Mucosa of rectum (tissue), 2 donors: ENCODE data around the gene SNX27.
"Not testable (repeated sequence)": the region's sequence is repeated elsewhere in the genome, so short reads cannot be mapped to it uniquely, and the experiment has no call there.

Source experiments
- H3K27ac ChIP-seq, 2 donors: one replicate each; pipeline ENCODE4 v1.7.0; 2013; ENCODE audit warnings: inconsistent platforms in 2 of 2, low read depth in 2 of 2, low read length in 2 of 2
- H3K27me3 ChIP-seq, 2 donors: one replicate each; pipeline ENCODE4 v1.7.0; 2013; ENCODE audit warnings: low read length in 2 of 2; ENCODE audit not compliant: control insufficient read depth in 2 of 2, insufficient read depth in 2 of 2
- H3K36me3 ChIP-seq, 2 donors: one replicate each; pipeline ENCODE4 v1.7.0; 2013; ENCODE audit warnings: low read length in 2 of 2; ENCODE audit not compliant: control insufficient read depth in 2 of 2, insufficient read depth in 2 of 2
- H3K4me1 ChIP-seq, 2 donors: one replicate each; pipeline ENCODE4 v1.7.0; 2013; ENCODE audit warnings: low read length in 2 of 2, mild to moderate bottlenecking in 1 of 2; ENCODE audit not compliant: control insufficient read depth in 2 of 2, insufficient read depth in 2 of 2
- H3K4me3 ChIP-seq, 2 donors: one replicate each; pipeline ENCODE4 v1.7.0; 2013; ENCODE audit warnings: low read length in 2 of 2
- H3K9ac ChIP-seq, 2 donors: one replicate each; pipeline ENCODE4 v1.7.0; 2013; ENCODE audit warnings: low read length in 2 of 2, low read depth in 1 of 2, mild to moderate bottlenecking in 1 of 2
- H3K9me3 ChIP-seq, 2 donors: one replicate each; pipeline ENCODE4 v1.7.0; 2013; ENCODE audit warnings: low read length in 2 of 2; ENCODE audit not compliant: control insufficient read depth in 2 of 2
- donor health status: healthy.
- donor health status: Normal muscosa, but diverticular disease.

SNX27 gene

DNA sequence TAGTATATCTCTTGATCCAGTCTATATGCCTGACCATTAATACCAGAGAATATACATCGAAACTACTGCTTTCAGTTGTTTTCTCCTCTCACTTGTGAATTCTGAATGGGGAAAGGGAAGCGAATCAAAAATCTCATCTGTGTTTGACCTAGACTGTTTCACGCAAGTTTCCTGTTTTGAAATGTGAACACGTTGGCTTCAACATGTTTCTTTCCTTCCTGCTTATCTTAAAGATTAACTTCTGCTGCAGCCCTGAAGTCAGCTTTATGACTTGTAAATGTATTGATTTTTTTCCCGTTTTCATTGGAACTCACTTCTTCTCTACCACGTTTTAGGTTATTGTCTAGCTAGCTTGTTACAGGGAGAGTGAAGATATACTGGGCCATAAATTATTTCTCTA, 49.9 kb downstream of the SNX27 start:
- Histone ChIP-seq H3K27me3 (no peaks in the 10 kb centered on the region), H3K27ac (no peak overlapping the region), H3K4me1 (no peaks in the 10 kb centered on the region), H3K9me3 (no peaks in the 10 kb centered on the region), H3K9ac (no peak overlapping the region), H3K36me3 (peaks cover 12% of the 10 kb centered on the region in 2 donors), H3K4me3 (no peak overlapping the region)

- Histone ChIP-seq H3K4me1 (no peaks in the 10 kb centered on the region), H3K9me3 (no peaks in the 10 kb centered on the region), H3K9ac (no peak overlapping the region), H3K36me3 (peaks cover 5 to 9% of the 10 kb centered on the region in 2 donors), H3K4me3 (no peak overlapping the region), H3K27ac (no peak overlapping the region), H3K27me3 (no peaks in the 10 kb centered on the region)
These were observed 56.2 kb downstream of the SNX27 start for GRCh38 chr1:151668090-151668489.

- H3K9ac ChIP-seq, H3K27ac ChIP-seq, H3K9me3 ChIP-seq, H3K36me3 ChIP-seq, H3K4me3 ChIP-seq, H3K27me3 ChIP-seq, H3K4me1 ChIP-seq: not testable (repeated sequence)
These were observed 58.3 kb downstream of the SNX27 start for GRCh38 chr1:151670036-151670675.

- H3K4me1 ChIP-seq, result no peaks in the 10 kb centered on the region
- no peaks in the 10 kb centered on the region for H3K27me3 ChIP-seq
- H3K36me3 ChIP-seq, result peaks cover 4% of the 10 kb centered on the region in 2 donors
- H3K27ac ChIP-seq, result no peak overlapping the region
- H3K9me3 ChIP-seq, result no peaks in the 10 kb centered on the region
- no peak overlapping the region for H3K4me3 ChIP-seq
- no peak overlapping the region for H3K9ac ChIP-seq
These were observed 61.6 kb downstream of the SNX27 start for GRCh38 chr1:151673407-151673806.

GRCh38 chr1:151680391-151680790, 68.5 kb downstream of the SNX27 start:
- Histone ChIP-seq H3K9ac (no peak overlapping the region), H3K36me3 (peaks cover 2 to 5% of the 10 kb centered on the region in 2 donors)

DNA sequence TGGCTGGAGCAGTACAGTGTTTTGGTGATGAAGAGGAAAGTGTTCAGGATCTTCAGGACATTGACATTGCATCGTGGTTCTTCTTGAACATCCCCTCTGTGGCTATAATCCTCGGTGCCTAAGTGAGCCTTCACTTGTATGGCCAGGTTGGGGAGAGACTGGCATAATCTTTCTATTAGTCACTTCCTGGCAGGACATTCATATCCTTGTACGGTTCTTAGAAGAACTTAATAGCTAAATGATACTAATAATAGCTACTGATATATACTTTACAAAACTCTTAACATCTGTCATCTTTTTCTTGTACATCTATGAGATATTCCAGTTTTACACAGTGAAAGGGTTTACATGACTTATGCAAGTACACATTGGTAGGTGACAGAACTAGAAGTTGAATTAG, 69.0 kb downstream of the SNX27 start:
- Histone ChIP-seq H3K9ac (no peak overlapping the region), H3K27me3 (no peaks in the 10 kb centered on the region), H3K27ac (no peak overlapping the region), H3K4me3 (no peak overlapping the region), H3K36me3 (peaks cover 4 to 5% of the 10 kb centered on the region in 2 donors), H3K4me1 (no peaks in the 10 kb centered on the region), H3K9me3 (no peaks in the 10 kb centered on the region)

More at GRCh38 chr1:151680391-151680790, 68.5 kb downstream of the SNX27 start:
- no peaks in the 10 kb centered on the region for H3K9me3 ChIP-seq
- no peak overlapping the region for H3K27ac ChIP-seq
- no peaks in the 10 kb centered on the region for H3K27me3 ChIP-seq
- H3K4me1 ChIP-seq, result no peaks in the 10 kb centered on the region
- H3K4me3 ChIP-seq, result no peak overlapping the region

- no peak overlapping the region for H3K27ac ChIP-seq
These were observed 70.1 kb downstream of the SNX27 start for GRCh38 chr1:151681923-151682322.

DNA sequence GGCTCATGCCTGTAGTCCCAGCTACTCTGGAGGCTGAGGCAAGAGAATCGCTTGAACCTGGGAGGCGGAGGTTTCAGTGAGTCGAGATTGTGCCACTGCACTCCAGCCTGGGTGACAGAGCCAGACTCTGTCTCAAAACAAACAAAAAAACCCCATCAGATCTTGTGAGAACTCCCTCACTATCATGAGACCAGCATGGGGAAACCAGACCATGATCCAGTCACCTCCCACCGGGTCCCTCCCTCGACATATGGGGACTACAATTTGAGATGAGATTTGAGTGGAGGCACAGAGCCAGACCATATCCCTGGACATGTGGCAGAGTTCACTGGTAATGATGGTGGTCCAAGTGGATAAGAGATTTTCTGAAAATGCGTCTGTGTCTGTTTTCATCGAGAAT, 71.1 kb downstream of the SNX27 start:
- not testable (repeated sequence) for H3K9ac ChIP-seq, H3K4me3 ChIP-seq, H3K4me1 ChIP-seq, H3K27ac ChIP-seq, H3K9me3 ChIP-seq, H3K27me3 ChIP-seq
- H3K36me3 ChIP-seq, result peaks cover 5 to 12% of the 10 kb centered on the region in 2 donors

More at GRCh38 chr1:151681923-151682322, 70.1 kb downstream of the SNX27 start:
- peaks cover 5 to 12% of the 10 kb centered on the region in 2 donors for H3K36me3 ChIP-seq
- no peaks in the 10 kb centered on the region for H3K9me3 ChIP-seq
- no peak overlapping the region for H3K9ac ChIP-seq
- H3K27me3 ChIP-seq, result no peaks in the 10 kb centered on the region
- H3K4me1 ChIP-seq, result no peaks in the 10 kb centered on the region
- H3K4me3 ChIP-seq, result no peak overlapping the region

DNA sequence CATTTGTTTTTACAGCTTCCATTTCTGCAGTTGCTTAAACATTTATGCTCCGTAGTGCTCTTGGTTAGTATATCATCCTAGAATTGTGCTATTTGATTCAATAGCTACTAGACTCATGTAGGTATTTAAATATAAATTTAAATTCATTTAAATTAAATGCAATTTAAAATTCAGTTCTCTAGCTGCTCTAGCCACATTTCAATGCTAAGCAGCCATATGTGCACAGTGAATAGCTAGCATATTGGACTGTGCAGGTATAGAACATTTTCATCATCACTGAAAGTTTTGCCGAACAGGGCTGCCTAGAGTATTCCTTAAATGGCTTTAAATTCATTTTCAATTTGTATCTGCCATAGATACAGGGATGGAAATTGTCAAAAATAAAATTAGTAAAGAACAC, 72.3 kb downstream of the SNX27 start:
- no peaks in the 10 kb centered on the region for H3K4me1 ChIP-seq
- H3K9me3 ChIP-seq, result no peaks in the 10 kb centered on the region
- H3K27me3 ChIP-seq, result no peaks in the 10 kb centered on the region
- H3K9ac ChIP-seq, result no peak overlapping the region
- no peak overlapping the region for H3K27ac ChIP-seq
- peaks cover 5 to 12% of the 10 kb centered on the region in 2 donors for H3K36me3 ChIP-seq
- H3K4me3 ChIP-seq, result no peak overlapping the region

- no peaks in the 10 kb centered on the region for H3K4me1 ChIP-seq
- H3K36me3 ChIP-seq, result peaks cover 3 to 9% of the 10 kb centered on the region in 2 donors
- no peak overlapping the region for H3K27ac ChIP-seq
- no peak overlapping the region for H3K9ac ChIP-seq
- H3K4me3 ChIP-seq, result no peak overlapping the region
- H3K27me3 ChIP-seq, result no peaks in the 10 kb centered on the region
- H3K9me3 ChIP-seq, result no peaks in the 10 kb centered on the region
These were observed 74.7 kb downstream of the SNX27 start for GRCh38 chr1:151686561-151686960.
